ENCODE results near the gene FGF3.

The FGF3 gene

GRCh38 chr11:69818603-69819441 lies at the start of gene FGF3:
Gene FGF3 (minus strand): TSS chr11:69819416. CDS start chr11:69818933, 483 bp downstream.
- DNase-seq (ENCODE audit: low read depth) = no peak

DNA sequence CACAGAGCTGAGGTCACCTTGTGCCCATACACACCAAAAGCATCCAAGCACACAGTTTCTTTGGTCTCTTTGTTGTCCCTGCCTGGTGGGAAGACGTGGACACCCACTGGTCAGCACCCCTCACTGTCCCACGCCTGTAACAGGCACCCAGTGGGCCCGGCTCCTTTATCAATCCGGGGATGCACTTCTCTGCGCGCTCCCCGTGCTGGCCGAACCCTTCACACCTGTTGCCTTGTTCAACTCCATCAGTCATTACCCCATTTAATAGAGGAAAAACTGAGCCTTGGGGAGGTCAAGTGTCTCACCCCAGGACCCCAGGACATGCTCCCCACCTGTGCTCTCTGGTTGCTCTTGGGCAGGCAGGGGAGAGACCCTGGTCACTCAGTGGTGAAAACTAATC lies 49.7 kb upstream of the FGF3 start:
- no peak for DNase-seq (ENCODE audit: low read depth)

GRCh38 chr11:69868006-69868810 lies 49.0 kb upstream of the FGF3 start:
- no peak for DNase-seq (ENCODE audit: low read depth)

GRCh38 chr11:69867076-69868005 lies 48.1 kb upstream of the FGF3 start:
- peak; percentile 13 for DNase-seq (ENCODE audit: low read depth)

DNA sequence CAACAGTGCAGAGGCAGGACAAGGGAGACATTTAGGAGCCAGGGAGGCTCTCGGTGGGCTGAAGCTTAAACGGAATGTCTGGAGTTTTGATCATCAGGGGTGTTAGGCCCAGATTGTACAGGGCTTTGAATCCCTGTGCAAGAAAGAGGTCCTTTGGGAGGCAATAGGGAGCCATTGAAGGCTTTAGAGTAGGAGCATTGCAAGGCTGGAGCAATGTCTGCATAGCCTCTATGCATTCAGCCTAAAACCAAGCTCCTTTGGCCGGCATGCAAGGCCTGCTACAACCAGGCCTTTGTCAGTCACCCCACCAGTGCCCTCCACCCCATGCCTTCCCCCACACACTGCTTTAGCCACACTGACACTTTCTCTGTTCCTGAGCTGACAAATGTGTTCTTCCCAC lies 47.4 kb upstream of the FGF3 start:
- DNase-seq (ENCODE audit: low read depth) = no peak

GRCh38 chr11:69865707-69866106 lies 46.5 kb upstream of the FGF3 start:
- no peak for DNase-seq (ENCODE audit: low read depth)

DNA sequence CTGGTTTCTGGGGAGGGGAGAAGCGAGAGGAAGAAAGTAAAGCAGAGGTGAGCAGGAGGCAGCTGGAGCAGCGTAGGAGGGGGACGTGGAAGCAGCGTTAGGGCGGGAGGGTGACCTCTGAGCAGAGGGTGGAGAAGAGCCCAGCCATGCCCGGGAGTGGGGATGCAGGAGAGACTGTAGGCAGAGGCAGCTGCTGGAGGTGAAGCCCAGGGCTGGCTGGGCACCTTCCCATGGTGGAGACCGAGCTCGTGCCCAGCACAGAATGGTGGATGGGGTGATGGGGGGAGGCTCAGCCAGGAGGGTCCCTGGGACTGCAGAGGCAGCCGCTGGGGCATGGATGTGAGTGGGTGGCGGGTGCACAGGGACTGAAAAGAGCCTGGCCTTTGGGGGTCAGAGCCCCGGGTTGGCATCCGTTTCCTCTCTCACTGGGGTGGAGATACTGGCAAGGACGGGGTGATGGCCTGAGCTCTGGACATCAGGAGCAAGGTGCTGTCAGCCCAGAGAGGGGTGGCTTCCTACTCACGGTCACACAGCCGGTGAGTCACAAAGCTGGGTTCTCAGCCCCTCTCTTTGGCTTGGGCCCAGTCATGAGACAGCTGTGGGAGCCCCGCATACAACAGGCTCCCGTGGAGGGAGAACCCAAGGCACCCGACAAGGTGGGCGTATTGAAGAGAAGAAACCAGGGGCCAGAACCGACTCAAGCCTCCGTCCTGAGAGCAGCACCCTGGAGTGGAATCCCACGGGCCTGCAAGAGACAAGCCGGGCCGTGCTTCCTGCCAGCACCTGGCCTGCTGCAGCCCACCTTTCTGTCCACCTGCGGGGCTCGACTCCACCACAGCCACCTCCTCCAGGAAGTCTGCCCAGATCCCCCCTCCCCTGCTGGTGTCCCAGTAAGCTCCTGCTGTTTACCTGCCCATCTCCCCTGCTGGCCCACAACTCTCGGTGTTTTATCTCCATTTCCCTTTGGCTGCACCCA lies 45.8 kb upstream of the FGF3 start:
- no peak for DNase-seq (ENCODE audit: low read depth)

DNA sequence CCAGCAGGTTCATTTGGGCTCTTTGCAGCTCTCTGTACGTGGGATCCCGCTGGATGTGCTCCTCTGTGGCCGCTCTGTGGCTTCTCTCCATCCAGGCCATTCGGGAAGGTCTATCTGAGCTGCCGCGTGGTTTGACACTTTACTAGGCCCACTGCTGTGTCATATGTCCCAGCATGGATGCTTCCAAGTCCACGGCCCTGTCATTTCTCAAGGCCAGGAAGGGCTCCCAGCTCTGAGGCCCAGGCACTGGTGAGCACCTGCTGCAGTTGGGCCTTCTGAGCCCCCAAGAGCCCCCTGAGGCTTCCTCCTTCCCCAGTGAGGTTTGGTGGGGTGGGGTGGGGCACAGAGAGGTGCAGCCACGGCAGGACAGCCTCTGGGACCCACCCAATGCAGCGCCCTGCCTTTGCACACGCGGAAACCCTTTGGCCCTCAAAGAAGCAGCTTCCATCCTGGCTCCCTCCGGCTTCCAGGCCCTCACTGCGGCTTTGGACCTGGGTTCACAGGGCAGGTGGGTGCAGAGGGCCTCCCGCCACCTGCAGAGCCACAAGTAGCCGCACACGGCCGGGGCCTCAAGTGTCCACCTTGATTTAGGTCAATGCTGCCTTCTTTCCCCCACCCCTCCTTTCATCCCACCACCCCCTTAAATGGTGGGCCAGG lies 44.5 kb upstream of the FGF3 start:
- no peak for DNase-seq (ENCODE audit: low read depth)

DNA sequence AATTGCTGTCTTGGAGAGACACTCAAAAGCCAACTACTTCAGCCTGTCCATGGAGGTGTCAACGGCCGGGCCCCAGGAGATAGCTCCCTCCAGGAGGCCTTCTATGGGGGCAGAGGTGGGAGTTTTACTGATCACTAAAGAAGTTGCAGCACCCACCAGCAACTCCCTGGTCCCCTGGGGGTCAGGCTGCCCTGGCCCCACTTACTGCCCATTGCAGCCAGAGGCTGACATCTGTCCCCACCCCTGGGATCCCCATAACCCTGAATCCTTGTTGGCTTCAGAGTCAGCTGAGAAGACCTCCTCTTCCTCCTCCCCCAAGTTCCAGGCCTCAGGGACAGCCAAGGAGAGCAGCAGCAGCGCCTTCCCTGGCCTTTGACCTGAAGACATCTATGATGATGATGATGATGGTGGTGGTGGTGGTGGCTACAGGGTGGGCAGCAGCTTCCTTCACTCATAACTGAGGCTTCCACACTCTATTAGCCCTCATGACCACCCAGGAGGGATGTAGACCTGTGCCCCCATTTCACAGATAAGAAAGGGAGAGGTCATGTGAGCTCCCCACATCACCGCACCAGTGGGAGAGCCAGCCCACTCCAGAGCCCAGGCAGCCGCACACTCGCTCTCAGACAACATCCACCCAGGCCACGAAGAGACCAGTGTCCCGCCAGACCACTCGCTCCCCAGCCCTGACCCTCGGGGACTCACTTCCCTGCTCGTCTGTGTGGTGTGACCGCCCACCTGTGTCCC lies 43.8 kb upstream of the FGF3 start:
- no peak for DNase-seq (ENCODE audit: low read depth)

DNA sequence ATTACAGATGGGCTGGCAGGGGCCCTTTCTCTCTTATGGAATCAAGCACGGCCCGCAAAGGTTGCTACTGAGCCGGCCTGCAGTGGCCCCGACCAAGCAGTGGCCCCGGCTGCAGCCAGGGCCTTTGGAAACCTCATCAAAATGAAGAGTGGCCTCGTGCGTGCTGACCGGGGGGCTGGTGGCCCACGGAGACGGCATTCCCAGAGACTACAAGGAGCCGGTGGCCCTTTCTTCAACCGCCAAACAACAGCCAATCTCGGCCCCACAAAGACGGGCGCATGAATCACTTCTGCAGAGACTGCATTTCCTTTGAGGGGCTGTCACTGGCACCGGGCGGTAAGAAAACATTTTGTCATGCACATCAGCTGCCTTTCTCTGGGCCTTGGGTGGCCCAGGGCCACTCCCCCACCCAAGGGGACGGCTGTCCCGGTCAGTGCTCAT lies 43.1 kb upstream of the FGF3 start:
- no peak for DNase-seq (ENCODE audit: low read depth)

- DNase-seq (ENCODE audit: low read depth) = no peak
Measured at GRCh38 chr11:69861901-69862300, 42.7 kb upstream of the FGF3 start.

- DNase-seq (ENCODE audit: low read depth) = no peak
Measured at GRCh38 chr11:69860796-69861445, 41.7 kb upstream of the FGF3 start.

- DNase-seq (ENCODE audit: low read depth) = no peak
Measured at GRCh38 chr11:69860244-69860643, 41.0 kb upstream of the FGF3 start.

DNA sequence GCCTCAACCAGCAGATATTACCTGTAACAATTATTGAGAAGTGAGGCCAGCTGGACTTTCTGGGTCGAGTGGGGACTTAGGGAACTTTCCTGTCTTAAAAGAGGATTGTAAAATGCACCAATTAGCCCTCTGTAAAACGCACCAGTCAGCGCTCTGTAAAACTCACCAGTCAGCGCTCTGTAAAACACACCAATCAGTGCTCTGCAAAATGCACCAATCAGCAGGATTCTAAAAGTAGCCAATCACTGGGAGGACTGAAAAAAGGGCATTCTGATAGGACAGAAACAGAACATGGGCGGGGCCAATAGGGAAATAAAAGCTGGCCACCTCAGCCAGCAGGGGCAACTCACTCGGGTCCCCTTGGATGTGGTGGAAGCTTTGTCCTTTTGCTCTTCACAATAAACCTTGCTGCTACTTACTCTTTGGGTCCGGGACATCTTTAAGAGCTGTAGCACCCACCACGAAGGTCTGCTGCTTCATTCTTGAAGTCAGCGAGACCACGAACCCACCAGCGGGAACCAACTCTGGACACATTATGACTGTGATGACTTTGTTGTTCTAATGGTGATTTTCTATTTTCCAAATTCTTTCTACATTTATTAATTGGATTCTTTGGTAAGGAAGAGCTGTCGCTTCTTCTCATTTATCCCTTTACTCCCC lies 40.2 kb upstream of the FGF3 start:
- DNase-seq (ENCODE audit: low read depth) = no peak

- no peak for DNase-seq (ENCODE audit: low read depth)
Measured at GRCh38 chr11:69855421-69855820, 36.2 kb upstream of the FGF3 start.

DNA sequence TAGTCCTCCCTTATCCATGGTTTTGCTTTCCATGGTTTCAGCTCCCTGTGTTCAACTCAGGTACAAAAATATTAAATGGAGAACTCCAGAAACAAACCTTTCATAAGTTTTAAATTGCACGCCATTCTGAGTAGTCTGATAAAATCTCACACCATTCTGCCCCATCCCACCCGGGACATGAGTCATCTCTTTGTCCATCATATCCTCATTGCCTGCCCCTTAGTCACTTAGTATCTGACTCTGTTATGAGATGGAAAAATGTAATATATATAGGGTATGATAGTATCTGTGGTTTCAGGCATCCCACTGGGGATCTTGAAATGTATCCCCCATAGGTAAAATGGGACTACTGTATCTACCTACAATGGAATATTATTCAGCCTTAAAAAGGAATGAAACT lies 35.5 kb upstream of the FGF3 start:
- DNase-seq (ENCODE audit: low read depth) = peak; percentile 23

- DNase-seq (ENCODE audit: low read depth) = no peak
Measured at GRCh38 chr11:69852056-69852455, 32.8 kb upstream of the FGF3 start.

- DNase-seq (ENCODE audit: low read depth) = no peak
Measured at GRCh38 chr11:69848201-69848600, 29.0 kb upstream of the FGF3 start.

DNA sequence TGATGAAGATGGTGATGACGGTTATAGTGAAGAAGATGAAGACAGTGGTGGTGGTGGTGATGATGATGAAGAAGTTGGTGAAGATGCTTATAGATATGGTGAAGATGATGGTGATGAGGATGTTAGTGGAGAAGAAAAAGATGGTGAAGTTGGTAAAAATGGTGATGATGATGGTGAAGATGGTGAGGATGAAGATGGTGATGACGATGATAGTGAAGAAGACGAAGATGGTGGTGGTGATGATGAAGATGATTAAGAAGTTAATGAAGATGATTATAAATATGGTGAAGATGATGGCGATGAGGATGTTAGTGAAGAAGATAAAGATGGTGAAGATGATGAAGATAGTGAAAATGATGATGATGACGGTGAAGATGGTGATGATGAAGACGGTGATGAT lies 25.2 kb upstream of the FGF3 start:
- no peak for DNase-seq (ENCODE audit: low read depth)
